Measurements from ENCODE around the gene KDM4E.

KDM4E gene

GRCh38 chr11:95074792-95075563 is 49.9 kb downstream of the KDM4E start:
- DNase-seq (ENCODE audit: low spot score), result no peak
- TF ChIP-seq CTCF (IDR thresholded peaks at IDR 0.05; ENCODE audit: extremely low read depth, missing control alignments), result no peak

GRCh38 chr11:95076416-95076815 is 51.4 kb downstream of the KDM4E start:
- no peak for DNase-seq (ENCODE audit: low spot score)
- TF ChIP-seq CTCF (IDR thresholded peaks at IDR 0.05; ENCODE audit: extremely low read depth, missing control alignments), result no peak

- no peak for TF ChIP-seq CTCF (IDR thresholded peaks at IDR 0.05; ENCODE audit: extremely low read depth, missing control alignments)
- DNase-seq (ENCODE audit: low spot score), result no peak
Measured at GRCh38 chr11:95076981-95077380, 51.9 kb downstream of the KDM4E start.

All from GM20000 (cell line).